ENCODE results near the gene TBXAS1. TPM values are rescaled to one million over a fixed set of nuclear protein-coding genes. Genes with fewer than 3 reads are reported as not detected.

Gene TBXAS1
- total and polyA plus RNA-seq, 2 of the 8 experiments (the other 6 are each of a cell fraction or from before 2014, with no cell fraction given) = 0.86 to 2.1 TPM

DNA sequence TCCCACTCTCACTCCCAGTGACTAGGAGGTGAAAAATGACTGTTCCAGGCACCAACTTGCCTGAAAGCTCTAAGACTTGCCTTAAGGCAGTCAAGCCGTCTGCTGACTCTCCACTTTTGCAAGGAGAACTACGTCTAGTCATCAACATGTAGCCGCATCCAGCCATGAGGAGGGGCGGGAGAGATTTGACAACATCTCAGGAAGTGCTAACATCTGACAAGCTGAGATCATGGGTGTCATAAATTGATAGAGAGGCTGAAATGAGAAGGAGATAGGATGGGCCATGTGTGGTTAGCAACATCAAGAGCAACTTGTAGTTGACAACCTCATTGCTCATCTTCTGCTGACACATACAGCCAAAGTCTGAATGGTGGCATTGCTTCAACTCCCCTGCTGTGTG, 9.0 kb upstream of the TBXAS1 start (continued):
- no peak for TF ChIP-seq CHD7 (IDR thresholded peaks at IDR 0.05; ENCODE audit: insufficient replicate concordance, low read length)
- no peak for TF ChIP-seq RBBP5 (IDR thresholded peaks at IDR 0.05; ENCODE audit: borderline replicate concordance, low read depth, low read length)
- no peak for TF ChIP-seq CREB1 (IDR thresholded peaks at IDR 0.05)
- no peak for TF ChIP-seq PHF8 (conservative IDR thresholded peaks at IDR 0.05; ENCODE audit: low read depth, low read length)
- no peak for TF ChIP-seq RXRA (IDR thresholded peaks at IDR 0.05; ENCODE audit: insufficient read depth, low read depth, low read length)
- no peak for TF ChIP-seq TAF7 (optimal IDR thresholded peaks at IDR 0.05; ENCODE audit: borderline replicate concordance, low read depth, low read length)
- no peak for TF ChIP-seq NANOG (IDR thresholded peaks at IDR 0.05; ENCODE audit: insufficient read depth, low read depth, low read length, poor library complexity, severe bottlenecking)

Measured in H1 (cell line).